SK-N-SH (cell line): ENCODE data around the gene NAA40.

Experiments
- CHD2 ChIP-seq: fragments of 150-350 bp; IDR thresholded peaks from 2 replicates; pipeline ENCODE4 v1.6.1; 2018; ENCODE audit warnings: low read length; ENCODE audit not compliant: partially characterized antibody
- EP300 ChIP-seq, 2 experiments: IDR thresholded peaks; 2 replicates each; pipeline versions ENCODE4 v1.4.0 to v1.6.1; 2012; ENCODE audit warnings: borderline replicate concordance in 1 of 2, low read depth in 1 of 2, low read length in 1 of 2
- MEF2A ChIP-seq: IDR thresholded peaks from 2 replicates; pipeline ENCODE4 v1.4.0; 2012; ENCODE audit warnings: low read depth, borderline replicate concordance
- MXI1 ChIP-seq: IDR thresholded peaks from 2 replicates; pipeline ENCODE4 v1.6.1; 2012; ENCODE audit warnings: mild to moderate bottlenecking, low read depth, low read length, improper control_type of control experiment
- RCOR1 ChIP-seq: fragments of 150-350 bp; IDR thresholded peaks from 2 replicates; pipeline ENCODE4 v1.6.1; 2017; ENCODE audit warnings: antibody characterized with exemption, low read length
- TF ChIP-seq, protein P1 (sequence below): fragments of 150-350 bp; IDR thresholded peaks from 2 replicates; pipeline ENCODE4 v1.6.1; 2017; ENCODE audit warnings: antibody characterized with exemption, low read length, low read depth, borderline replicate concordance
- TF ChIP-seq, protein P2 (sequence below): IDR thresholded peaks from 2 replicates; pipeline ENCODE4 v1.6.1; 2012; ENCODE audit warnings: mild to moderate bottlenecking, low read depth, low read length, moderate library complexity
- TF ChIP-seq, protein P3 (sequence below): IDR thresholded peaks from 2 replicates; pipeline ENCODE4 v1.4.0; 2012; ENCODE audit warnings: low read depth, borderline replicate concordance
- TF ChIP-seq, protein P4 (sequence below): IDR thresholded peaks from 2 replicates; pipeline ENCODE4; 2012
- TF ChIP-seq, protein P5 (sequence below): fragments of 200-600 bp; sonication (generic); IDR thresholded peaks from 2 replicates; pipeline ENCODE4 v1.6.1; 2017; ENCODE audit warnings: antibody characterized with exemption, mild to moderate bottlenecking, moderate library complexity

DNA sequence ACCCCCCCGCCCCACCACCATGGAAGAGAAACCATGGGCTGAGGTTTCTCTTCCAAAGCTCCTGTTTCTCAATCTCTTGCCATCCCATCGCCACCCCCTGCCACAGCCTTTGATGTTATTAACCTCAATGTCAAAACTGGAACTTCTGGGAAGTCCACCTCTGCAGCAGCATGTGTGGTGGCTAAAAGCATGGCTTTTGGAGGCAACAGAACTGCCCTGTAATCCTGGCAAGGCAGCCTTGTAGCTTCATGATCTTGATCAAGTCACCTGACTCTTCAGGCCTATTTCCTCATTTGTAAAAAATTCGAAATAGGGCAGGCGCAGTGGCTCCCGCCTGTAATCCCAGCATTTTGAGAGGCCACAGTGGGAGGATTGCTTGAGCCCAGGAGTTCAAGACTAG lies 32.1 kb downstream of the NAA40 start:
- no peak for TF ChIP-seq MXI1
- TF ChIP-seq, protein P1, sequence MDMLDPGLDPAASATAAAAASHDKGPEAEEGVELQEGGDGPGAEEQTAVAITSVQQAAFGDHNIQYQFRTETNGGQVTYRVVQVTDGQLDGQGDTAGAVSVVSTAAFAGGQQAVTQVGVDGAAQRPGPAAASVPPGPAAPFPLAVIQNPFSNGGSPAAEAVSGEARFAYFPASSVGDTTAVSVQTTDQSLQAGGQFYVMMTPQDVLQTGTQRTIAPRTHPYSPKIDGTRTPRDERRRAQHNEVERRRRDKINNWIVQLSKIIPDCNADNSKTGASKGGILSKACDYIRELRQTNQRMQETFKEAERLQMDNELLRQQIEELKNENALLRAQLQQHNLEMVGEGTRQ: no peak
- no peak for TF ChIP-seq MEF2A
- TF ChIP-seq, protein P2, sequence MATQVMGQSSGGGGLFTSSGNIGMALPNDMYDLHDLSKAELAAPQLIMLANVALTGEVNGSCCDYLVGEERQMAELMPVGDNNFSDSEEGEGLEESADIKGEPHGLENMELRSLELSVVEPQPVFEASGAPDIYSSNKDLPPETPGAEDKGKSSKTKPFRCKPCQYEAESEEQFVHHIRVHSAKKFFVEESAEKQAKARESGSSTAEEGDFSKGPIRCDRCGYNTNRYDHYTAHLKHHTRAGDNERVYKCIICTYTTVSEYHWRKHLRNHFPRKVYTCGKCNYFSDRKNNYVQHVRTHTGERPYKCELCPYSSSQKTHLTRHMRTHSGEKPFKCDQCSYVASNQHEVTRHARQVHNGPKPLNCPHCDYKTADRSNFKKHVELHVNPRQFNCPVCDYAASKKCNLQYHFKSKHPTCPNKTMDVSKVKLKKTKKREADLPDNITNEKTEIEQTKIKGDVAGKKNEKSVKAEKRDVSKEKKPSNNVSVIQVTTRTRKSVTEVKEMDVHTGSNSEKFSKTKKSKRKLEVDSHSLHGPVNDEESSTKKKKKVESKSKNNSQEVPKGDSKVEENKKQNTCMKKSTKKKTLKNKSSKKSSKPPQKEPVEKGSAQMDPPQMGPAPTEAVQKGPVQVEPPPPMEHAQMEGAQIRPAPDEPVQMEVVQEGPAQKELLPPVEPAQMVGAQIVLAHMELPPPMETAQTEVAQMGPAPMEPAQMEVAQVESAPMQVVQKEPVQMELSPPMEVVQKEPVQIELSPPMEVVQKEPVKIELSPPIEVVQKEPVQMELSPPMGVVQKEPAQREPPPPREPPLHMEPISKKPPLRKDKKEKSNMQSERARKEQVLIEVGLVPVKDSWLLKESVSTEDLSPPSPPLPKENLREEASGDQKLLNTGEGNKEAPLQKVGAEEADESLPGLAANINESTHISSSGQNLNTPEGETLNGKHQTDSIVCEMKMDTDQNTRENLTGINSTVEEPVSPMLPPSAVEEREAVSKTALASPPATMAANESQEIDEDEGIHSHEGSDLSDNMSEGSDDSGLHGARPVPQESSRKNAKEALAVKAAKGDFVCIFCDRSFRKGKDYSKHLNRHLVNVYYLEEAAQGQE: no peak
- no peak for TF ChIP-seq EP300 (IDR thresholded peaks at IDR 0.05; ENCODE audit: borderline replicate concordance in 1 of 2, low read depth in 1 of 2, low read length in 1 of 2)
- TF ChIP-seq, protein P3, sequence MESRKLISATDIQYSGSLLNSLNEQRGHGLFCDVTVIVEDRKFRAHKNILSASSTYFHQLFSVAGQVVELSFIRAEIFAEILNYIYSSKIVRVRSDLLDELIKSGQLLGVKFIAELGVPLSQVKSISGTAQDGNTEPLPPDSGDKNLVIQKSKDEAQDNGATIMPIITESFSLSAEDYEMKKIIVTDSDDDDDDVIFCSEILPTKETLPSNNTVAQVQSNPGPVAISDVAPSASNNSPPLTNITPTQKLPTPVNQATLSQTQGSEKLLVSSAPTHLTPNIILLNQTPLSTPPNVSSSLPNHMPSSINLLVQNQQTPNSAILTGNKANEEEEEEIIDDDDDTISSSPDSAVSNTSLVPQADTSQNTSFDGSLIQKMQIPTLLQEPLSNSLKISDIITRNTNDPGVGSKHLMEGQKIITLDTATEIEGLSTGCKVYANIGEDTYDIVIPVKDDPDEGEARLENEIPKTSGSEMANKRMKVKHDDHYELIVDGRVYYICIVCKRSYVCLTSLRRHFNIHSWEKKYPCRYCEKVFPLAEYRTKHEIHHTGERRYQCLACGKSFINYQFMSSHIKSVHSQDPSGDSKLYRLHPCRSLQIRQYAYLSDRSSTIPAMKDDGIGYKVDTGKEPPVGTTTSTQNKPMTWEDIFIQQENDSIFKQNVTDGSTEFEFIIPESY: no peak
- TF ChIP-seq, protein P4, sequence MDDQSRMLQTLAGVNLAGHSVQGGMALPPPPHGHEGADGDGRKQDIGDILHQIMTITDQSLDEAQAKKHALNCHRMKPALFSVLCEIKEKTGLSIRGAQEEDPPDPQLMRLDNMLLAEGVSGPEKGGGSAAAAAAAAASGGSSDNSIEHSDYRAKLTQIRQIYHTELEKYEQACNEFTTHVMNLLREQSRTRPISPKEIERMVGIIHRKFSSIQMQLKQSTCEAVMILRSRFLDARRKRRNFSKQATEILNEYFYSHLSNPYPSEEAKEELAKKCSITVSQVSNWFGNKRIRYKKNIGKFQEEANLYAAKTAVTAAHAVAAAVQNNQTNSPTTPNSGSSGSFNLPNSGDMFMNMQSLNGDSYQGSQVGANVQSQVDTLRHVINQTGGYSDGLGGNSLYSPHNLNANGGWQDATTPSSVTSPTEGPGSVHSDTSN: no peak
- TF ChIP-seq, protein P5, sequence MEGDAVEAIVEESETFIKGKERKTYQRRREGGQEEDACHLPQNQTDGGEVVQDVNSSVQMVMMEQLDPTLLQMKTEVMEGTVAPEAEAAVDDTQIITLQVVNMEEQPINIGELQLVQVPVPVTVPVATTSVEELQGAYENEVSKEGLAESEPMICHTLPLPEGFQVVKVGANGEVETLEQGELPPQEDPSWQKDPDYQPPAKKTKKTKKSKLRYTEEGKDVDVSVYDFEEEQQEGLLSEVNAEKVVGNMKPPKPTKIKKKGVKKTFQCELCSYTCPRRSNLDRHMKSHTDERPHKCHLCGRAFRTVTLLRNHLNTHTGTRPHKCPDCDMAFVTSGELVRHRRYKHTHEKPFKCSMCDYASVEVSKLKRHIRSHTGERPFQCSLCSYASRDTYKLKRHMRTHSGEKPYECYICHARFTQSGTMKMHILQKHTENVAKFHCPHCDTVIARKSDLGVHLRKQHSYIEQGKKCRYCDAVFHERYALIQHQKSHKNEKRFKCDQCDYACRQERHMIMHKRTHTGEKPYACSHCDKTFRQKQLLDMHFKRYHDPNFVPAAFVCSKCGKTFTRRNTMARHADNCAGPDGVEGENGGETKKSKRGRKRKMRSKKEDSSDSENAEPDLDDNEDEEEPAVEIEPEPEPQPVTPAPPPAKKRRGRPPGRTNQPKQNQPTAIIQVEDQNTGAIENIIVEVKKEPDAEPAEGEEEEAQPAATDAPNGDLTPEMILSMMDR: no peak
- TF ChIP-seq CHD2: no peak
- TF ChIP-seq RCOR1: no peak
